HG03108 (cell line): ENCODE results near the gene POP4.
A peak's percentile ranks its signal among the peaks of the same experiment; 100 is the strongest.
"Not testable (repeated sequence)": the region's sequence is repeated elsewhere in the genome, so short reads cannot be mapped to it uniquely, and the experiment has no call there.

Experiments used
- ATAC-seq: cut with Tn5 transposase; IDR thresholded peaks from one replicate; pipeline ENCODE4 v1.9.1; 2021; ENCODE audit warnings: moderate library complexity; ENCODE audit not compliant: unreplicated experiment

The POP4 gene

GRCh38 chr19:29605653-29606419, at the start of gene POP4:
POP4 (plus strand) TSS chr19:29606283; CDS start chr19:29606319, 36 bp downstream.
- ATAC-seq = peak; percentile 56

GRCh38 chr19:29559110-29559509, 47.0 kb upstream of the POP4 start:
- not testable (repeated sequence) for ATAC-seq

DNA sequence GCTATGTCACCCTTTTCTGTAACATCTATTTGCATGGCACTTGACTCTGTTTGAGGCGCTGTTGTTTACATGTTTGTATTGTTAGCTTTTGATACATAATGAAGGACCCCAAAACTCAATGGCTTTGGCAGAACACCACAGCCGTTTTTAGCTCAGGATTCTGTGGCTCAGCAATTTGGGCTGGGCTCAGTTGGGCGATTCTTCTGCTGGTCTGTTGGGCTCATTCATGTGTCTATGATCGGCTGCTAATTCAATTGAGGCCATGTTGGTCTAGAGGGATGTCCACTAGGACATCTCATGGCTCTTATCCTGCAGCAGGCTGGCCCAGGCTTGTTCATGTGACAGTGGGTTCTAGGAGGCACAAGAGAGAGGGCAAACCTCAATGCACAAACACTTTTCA, 46.3 kb upstream of the POP4 start:
- ATAC-seq = no peak

DNA sequence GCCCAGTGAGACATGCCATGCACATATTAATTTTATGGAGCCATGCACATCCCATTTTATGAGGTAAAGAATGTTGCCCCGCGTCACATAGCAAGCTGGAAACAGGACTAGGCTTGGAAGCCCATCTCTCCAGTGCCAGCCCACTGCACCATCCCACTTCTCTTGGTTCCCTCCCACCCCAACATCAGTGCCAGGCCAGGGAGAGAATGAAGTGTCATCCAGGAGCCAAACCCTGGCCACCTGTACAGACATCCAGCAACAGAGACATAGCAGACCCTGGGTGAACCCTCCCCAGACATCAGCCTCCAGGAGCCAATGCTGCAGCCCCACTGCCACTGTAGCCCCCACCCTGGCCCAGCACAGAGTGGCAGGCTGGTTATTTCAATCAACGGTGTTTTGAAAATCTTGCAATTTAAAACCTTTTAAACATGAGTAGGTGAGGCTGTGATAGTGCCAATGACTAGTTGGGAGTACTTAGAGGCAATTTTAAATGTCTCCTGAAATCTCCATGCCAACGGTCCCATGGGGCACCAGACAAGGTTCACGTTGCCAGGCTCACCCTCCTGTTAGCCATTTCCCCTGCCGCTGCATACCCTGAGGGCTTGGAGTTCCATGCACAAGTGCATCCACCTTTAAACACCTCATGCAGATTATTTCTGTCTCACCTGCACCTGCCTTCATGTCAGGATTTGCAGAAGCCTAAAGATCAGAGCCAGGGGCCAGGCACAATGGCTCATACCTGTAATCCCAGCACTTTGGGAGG, 45.6 kb upstream of the POP4 start:
- ATAC-seq = no peak

DNA sequence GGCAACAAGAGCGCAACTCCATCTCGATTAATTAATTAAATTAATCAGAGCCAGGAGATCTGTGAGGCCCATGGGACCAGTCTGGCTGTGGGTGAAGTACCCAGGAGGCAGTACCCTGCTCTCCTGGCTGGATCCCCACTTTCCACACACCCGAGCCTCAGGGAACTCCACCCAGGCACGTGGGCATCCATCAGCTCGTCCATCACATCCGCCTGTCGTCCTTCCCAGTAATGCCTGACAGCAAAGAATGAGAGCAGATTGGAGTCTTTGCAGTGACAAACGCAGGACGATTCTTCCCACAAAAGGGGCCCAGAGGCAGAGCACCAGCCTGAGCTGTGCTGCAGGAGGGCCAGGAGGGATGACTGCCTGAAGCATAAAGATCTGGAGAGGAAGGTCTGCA, 44.5 kb upstream of the POP4 start:
- ATAC-seq = no peak

GRCh38 chr19:29562299-29563297, 43.5 kb upstream of the POP4 start:
- ATAC-seq = no peak

- no peak for ATAC-seq
Measured at GRCh38 chr19:29563486-29564101, 42.5 kb upstream of the POP4 start.

DNA sequence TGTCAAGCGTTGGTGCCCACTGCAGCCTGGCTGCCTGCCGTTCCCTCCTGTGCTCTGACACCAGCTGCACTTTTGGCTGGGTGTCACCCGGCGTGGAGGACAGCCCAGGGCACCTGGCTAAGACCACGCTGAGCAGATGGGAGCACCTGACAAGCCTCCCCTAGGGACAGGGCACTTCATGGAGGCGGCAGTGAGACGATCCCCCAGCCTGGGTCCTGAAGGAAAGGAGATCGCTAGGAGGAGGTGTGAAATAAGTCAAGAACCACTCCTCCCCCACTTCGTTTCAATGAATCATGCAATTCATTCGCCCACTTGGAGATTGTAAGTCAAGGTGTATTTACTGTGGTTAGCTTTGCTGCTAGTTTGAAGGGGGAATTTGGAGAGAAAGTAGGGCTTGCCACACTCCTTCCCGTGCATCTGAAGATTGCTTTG, 41.5 kb upstream of the POP4 start:
- ATAC-seq = no peak

- ATAC-seq = no peak
Measured at GRCh38 chr19:29565171-29565570, 40.9 kb upstream of the POP4 start.

DNA sequence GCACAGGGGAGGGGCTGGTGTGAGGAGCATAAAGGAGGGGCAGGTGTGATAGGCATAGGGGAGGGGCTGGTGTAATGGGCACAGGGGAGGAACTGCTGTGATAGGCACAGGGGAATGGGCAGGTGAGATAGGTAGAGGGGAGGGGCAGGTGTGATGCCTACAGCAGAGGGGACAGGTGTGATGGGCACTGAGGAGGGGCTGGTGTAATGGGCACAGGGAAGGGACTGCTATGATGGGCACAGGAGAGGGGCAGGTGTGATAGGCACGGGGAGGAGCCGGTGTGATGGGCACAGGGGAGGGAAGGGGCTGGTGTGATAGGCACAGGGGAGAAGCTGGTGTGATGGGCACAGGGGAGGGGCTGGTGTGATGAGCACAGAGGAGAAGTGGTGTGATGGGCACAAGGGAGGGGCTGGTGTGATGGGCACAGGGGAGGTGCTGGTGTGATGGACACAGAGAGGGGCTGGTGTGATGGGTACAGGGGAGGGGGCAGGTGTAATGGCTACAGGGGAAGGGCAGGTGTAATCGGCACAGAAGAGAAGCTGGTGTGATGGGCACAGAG, 39.5 kb upstream of the POP4 start:
- no peak for ATAC-seq

DNA sequence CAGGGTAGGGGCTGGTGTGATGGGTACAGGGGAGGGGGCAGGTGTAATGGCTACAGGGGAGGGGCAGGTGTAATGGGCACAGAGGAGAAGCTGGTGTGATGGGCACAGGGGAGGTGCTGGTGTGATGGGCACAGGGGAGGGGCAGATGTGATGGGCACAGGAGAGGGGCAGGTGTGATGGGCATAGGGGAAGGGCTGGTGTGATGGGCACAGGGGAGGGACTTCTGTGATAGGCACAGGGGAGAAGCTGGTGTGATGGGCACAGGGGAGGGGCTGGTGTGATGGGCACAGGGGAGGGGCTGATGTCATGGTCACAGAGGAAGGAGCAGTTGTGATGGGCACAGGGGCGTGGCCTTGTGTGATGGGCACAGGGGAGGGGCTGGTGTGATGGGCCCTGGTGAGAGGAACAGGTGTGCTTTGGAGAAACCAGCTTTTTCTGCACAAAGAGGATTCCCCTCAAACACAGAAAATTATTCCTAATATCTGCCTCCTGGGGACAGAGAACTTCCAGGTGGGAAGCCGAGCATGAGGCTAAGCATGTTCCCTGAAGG, 38.6 kb upstream of the POP4 start:
- ATAC-seq = no peak

GRCh38 chr19:29568036-29569025, 37.8 kb upstream of the POP4 start:
- ATAC-seq = no peak

DNA sequence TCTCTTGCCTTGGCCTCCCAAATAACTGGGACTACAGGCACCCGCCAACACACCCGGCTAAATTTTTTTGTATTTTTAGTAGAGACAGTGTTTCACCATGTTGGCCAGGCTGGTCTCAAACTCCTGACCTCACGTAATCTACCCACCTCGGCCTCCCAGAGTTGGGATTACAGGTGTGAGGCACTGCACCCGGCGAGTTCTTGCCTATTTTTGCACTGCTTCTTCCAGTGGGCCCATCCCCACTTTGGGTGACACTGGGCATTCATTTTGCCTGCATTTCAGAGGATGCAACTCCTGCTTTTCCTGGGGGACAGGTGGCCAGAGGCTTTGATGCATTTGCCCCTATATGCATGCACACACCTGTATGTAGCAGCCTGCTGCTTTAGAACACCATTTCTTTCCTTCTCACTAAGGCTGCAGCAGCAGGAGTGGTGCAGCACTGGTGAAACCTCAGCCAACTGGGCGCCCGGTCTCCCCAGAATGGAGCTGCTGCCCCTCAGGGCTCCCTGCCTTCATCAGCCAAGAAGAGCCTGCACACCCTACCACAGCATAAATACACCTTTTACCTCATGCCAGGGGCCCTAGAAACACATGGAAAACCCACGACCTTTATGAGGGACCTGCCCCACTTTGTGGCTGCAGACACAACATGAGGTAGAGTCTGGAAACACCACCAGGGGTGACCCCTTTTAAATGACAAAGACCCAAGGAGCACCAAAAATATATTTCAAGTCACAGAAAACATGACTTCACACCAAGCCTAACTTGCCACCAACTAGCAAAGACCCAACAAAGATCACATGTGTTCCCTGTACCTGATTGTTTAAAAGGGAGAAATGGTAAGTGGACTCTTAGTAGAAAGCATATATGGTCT, 36.8 kb upstream of the POP4 start:
- ATAC-seq = no peak

- ATAC-seq = no peak
Measured at GRCh38 chr19:29571181-29571580, 34.9 kb upstream of the POP4 start.

GRCh38 chr19:29573486-29573885, 32.6 kb upstream of the POP4 start:
- no peak for ATAC-seq

DNA sequence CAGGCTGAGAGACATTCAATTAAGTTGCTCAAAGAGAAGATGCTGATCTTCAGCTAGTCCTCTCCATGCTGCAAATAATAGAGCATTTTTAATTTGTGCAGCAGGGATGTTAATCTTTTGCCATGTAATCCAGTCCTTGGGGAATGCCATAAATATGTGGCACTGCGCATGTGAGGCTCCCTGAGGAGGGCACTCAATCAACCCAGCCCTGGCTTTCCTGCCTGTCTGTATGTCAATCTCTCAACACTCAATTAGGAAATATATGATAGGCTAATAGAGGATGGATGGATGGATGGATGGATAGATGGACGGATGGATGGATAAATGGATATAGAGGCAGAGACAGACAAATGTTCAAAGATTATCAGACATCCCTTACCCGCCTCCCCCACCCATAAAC, 31.6 kb upstream of the POP4 start:
- ATAC-seq = no peak

GRCh38 chr19:29576046-29576606, 30.0 kb upstream of the POP4 start:
- no peak for ATAC-seq
